Transverse colon (tissue), 3 donors: ENCODE measurements around the gene DDX23.

Source experiments
- CTCF ChIP-seq, 5 experiments: fragments of 200-600 bp in 3 of 5; fragments of 450-650 bp in 2 of 5; sonication (generic) in 3 of 5; IDR thresholded peaks; 1 replicate in 2 of 5; 2 replicates in 3 of 5; pipeline ENCODE4 v1.5.1; 2016 to 2017; ENCODE audit warnings: antibody characterized with exemption in 5 of 5, inconsistent platforms in 3 of 5, mild to moderate bottlenecking in 2 of 5, moderate library complexity in 1 of 5
- EP300 ChIP-seq: sonication (generic); formaldehyde crosslinking; IDR thresholded peaks from one replicate; pipeline ENCODE4 v1.6.1; 2017; ENCODE audit warnings: antibody characterized with exemption, low read depth
- POLR2A ChIP-seq: fragments of 450-650 bp; IDR thresholded peaks from one replicate; pipeline ENCODE4 v1.6.1; 2016; ENCODE audit warnings: antibody characterized with exemption, mild to moderate bottlenecking, moderate library complexity

DNA sequence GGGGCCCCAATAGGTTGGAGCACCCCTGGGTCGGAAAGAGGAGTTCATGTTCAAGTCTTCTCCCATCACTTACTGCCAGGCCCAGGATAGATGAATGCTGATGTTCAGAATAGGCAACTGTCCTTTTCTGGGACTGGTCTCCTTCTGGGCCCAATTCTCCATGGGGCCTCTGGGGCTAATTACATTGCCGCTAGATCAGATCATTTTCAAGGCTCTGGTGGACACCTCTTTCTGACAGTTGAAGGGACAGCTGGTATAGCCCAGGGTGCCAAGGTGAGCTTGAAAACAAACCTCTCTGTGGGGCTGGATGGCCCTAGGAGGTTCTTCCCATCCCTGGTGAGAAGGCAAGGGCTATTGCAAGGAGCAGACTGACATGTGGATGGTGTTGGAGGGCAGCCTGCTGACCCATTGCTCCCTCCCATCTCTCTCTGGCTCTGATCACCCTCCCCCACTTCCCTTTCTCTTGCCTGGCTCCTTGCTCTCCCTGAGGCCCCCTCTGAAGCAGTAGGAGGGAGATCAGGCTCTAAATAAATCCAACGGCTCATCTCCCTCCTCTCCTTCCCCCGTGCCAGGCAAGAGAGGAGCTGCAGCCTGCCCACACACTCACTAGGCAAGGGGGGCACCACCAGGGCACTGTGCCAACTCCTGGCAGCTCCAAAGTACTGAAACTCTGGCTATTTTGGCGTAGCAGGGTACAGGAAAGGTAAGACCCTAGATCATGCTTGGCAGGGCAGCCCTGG, 31.8 kb downstream of the DDX23 start:
- no peak for TF ChIP-seq EP300
- no peak for TF ChIP-seq CTCF (IDR thresholded peaks at IDR 0.05)
- no peak for TF ChIP-seq POLR2A
